GM23338 (cell line): ENCODE measurements around the gene ZNF438. TPM values are rescaled to one million over a fixed set of nuclear protein-coding genes. Genes with fewer than 3 reads are reported as not detected.

ENCODE experiments used
- ATAC-seq: fragments of 200-7000 bp; cut with Tn5 transposase; 3 replicates; pipeline ENCODE4 v1.9.1; 2020
- DNase-seq: peaks from one replicate; pipeline ENCODE4 v3.0.0-alpha.2; 2015; ENCODE audit warnings: low spot score
- H2AFZ ChIP-seq: fragments of 200-600 bp; sonication (generic); 2 replicates; pipeline ENCODE4 v1.8.0; 2016; ENCODE audit warnings: antibody characterized with exemption, mild to moderate bottlenecking, moderate library complexity
- H3F3A ChIP-seq: fragments of 200-600 bp; sonication (generic); replicated peaks from 2 replicates; pipeline ENCODE4 v1.8.0; 2017; ENCODE audit warnings: antibody characterized with exemption, mixed run types, low read depth
- H3K27ac ChIP-seq: fragments of 200-600 bp; sonication (generic); 2 replicates; pipeline ENCODE4 v1.6.1; 2016; ENCODE audit warnings: low read depth
- H3K27me3 ChIP-seq: fragments of 200-600 bp; sonication (generic); 2 replicates; pipeline ENCODE4 v1.8.0; 2016; ENCODE audit warnings: mild to moderate bottlenecking, mixed run types, moderate library complexity; ENCODE audit not compliant: insufficient read depth
- H3K36me3 ChIP-seq: fragments of 200-600 bp; sonication (generic); 2 replicates; pipeline ENCODE4 v1.8.0; 2016; ENCODE audit warnings: mild to moderate bottlenecking; ENCODE audit not compliant: insufficient read depth
- H3K4me1 ChIP-seq: fragments of 200-600 bp; sonication (generic); 2 replicates; pipeline ENCODE4 v1.8.0; 2016; ENCODE audit warnings: mild to moderate bottlenecking, moderate library complexity; ENCODE audit not compliant: insufficient read depth
- H3K4me2 ChIP-seq: fragments of 200-600 bp; sonication (generic); 2 replicates; pipeline ENCODE4 v1.7.1; 2017; ENCODE audit warnings: mixed run types
- H3K4me3 ChIP-seq: fragments of 200-600 bp; sonication (generic); 2 replicates; pipeline ENCODE4 v1.6.1; 2016; ENCODE audit warnings: mixed run types
- H3K79me2 ChIP-seq: fragments of 200-600 bp; sonication (generic); replicated peaks from 2 replicates; pipeline ENCODE4 v1.8.0; 2017; ENCODE audit warnings: mild to moderate bottlenecking; ENCODE audit not compliant: insufficient read depth
- H3K9me2 ChIP-seq: fragments of 200-600 bp; sonication (generic); 2 replicates; pipeline ENCODE4 v1.8.0; 2017; ENCODE audit not compliant: insufficient read depth
- H4K20me1 ChIP-seq: fragments of 200-600 bp; sonication (generic); replicated peaks from 2 replicates; pipeline ENCODE4 v1.8.0; 2017; ENCODE audit warnings: mild to moderate bottlenecking; ENCODE audit not compliant: insufficient read depth
- H3K27ac Mint-ChIP-seq: 2 replicates; pipeline ENCODE4 v1.8.0; 2020; ENCODE audit warnings: inconsistent platforms, mild to moderate bottlenecking, moderate library complexity, mixed read lengths
- H3K27me3 Mint-ChIP-seq: 3 replicates; pipeline ENCODE4 v1.8.0; 2022; ENCODE audit warnings: low read depth, mild to moderate bottlenecking, moderate library complexity, mixed read lengths, inconsistent platforms; ENCODE audit not compliant: insufficient read depth, poor library complexity
- H3K36me3 Mint-ChIP-seq: 3 replicates; pipeline ENCODE4 v1.8.0; 2021; ENCODE audit warnings: low read depth, mild to moderate bottlenecking, inconsistent platforms, moderate library complexity, mixed read lengths
- H3K4me1 Mint-ChIP-seq: 3 replicates; pipeline ENCODE4 v1.8.0; 2020; ENCODE audit warnings: mild to moderate bottlenecking, inconsistent platforms, mixed read lengths
- H3K4me3 Mint-ChIP-seq: 3 replicates; pipeline ENCODE4 v1.8.0; 2021; ENCODE audit warnings: moderate library complexity, mild to moderate bottlenecking, inconsistent platforms, mixed read lengths
- H3K9me3 Mint-ChIP-seq: 3 replicates; pipeline ENCODE4 v1.8.0; 2020; ENCODE audit warnings: moderate library complexity, mild to moderate bottlenecking, inconsistent platforms, mixed read lengths
- EZH2 ChIP-seq: fragments of 200-600 bp; sonication (generic); IDR thresholded peaks from one replicate; pipeline ENCODE4 v1.8.0; 2017; ENCODE audit warnings: antibody characterized with exemption, mild to moderate bottlenecking, low read depth; ENCODE audit not compliant: unreplicated experiment
- JUNB ChIP-seq: IDR thresholded peaks from one replicate; pipeline ENCODE4 v1.6.1; 2016; ENCODE audit warnings: antibody characterized with exemption; ENCODE audit not compliant: unreplicated experiment
- NANOG ChIP-seq: IDR thresholded peaks from 2 replicates; pipeline ENCODE4 v1.6.1; 2016; ENCODE audit warnings: antibody characterized with exemption, borderline replicate concordance
- REST ChIP-seq: IDR thresholded peaks from one replicate; pipeline ENCODE4 v1.6.1; 2018; ENCODE audit warnings: antibody characterized with exemption; ENCODE audit not compliant: unreplicated experiment
- STAT1 ChIP-seq: IDR thresholded peaks from one replicate; pipeline ENCODE4 v1.6.1; 2016; ENCODE audit warnings: antibody characterized with exemption; ENCODE audit not compliant: unreplicated experiment
- ZNF114 ChIP-seq: fragments of 250-450 bp; sonication (Bioruptor Pico); IDR thresholded peaks from 2 replicates; pipeline ENCODE4 v1.5.0; 2020; ENCODE audit warnings: mild to moderate bottlenecking, moderate library complexity
- ZNF331 ChIP-seq: fragments of 250-450 bp; sonication (Bioruptor Pico); IDR thresholded peaks from 2 replicates; pipeline ENCODE4 v1.5.0; 2020; ENCODE audit warnings: low read depth, mild to moderate bottlenecking, moderate library complexity
- polyA plus RNA-seq: library from polyadenylated mRNA; unstranded; fragments of >200 nt; fragmentation: Nextera tagmentation; extraction: Ambion mirVana; gene quantifications from 2 replicates; pipeline ENCODE4 v1.2.1, GENCODE V29; 2016
- total RNA-seq: library from RNA; depleted of rRNA; stranded (reverse); fragments of >200 nt; shearing (Covaris generic); gene quantifications from 2 replicates; pipeline ENCODE4 v1.2.3, GENCODE V29; 2014
- TF ChIP-seq, protein P1 (sequence below), 2 experiments: fragments of 200-600 bp in 1 of 2; sonication (generic) in 1 of 2; conservative IDR thresholded peaks; 2 replicates each; pipeline versions ENCODE4 v1.5.1 to v1.6.1; 2016 to 2017; ENCODE audit warnings: antibody characterized with exemption in 2 of 2, low read depth in 2 of 2, mild to moderate bottlenecking in 2 of 2, moderate library complexity in 1 of 2
- TF ChIP-seq, protein P2 (sequence below): IDR thresholded peaks from 2 replicates; pipeline ENCODE4 v1.6.1; 2016; ENCODE audit warnings: antibody characterized with exemption

ZNF438 gene
- total and polyA plus RNA-seq, 2 experiments from 2014 or later: 0.91 to 0.94 TPM

DNA sequence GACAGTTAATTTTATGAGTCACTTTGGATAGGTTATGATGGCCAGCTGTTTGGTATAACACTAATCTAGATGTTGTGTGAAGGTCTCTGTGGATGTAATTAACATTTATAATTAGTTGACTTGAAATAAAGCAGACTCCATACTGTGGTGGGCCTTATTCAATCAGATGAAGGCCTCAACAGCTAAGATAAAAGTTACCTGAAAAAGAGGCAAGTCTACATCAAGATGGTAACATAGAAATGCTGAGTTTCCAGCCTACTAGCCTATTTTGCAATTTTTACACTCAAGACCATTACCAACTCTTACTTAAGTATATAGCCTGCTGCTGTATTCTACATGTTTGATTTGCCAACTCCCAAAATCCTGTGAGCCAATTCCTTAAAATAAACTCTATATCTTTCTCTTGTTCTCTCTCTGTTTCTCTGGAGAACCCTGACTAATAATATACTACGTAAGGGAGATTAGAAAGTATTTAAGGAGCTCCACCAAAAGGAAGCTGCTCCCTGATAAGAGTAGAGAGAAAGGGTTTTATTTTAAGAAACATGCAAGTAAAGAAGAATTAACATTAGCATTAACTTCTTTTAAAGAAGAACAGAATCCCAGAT lies 42.7 kb downstream of the ZNF438 start:
- Histone ChIP-seq H3K4me2 (no peak overlapping the region), H3K27ac (no peak overlapping the region), H3K27me3 (no peaks in the 10 kb centered on the region), H3K4me1 (no peaks in the 10 kb centered on the region), H3K36me3 (no peaks in the 10 kb centered on the region), H3K79me2 (no peaks in the 10 kb centered on the region), H3F3A (no peaks in the 10 kb centered on the region), H3K4me3 (no peak overlapping the region), H3K9me2 (no peaks in the 10 kb centered on the region), H2AFZ (no peak overlapping the region), H4K20me1 (no peaks in the 10 kb centered on the region)
- no peaks in the 10 kb centered on the region for H3K4me1 Mint-ChIP-seq
- ATAC-seq (no peak), DNase-seq (no peak)
- H3K4me3 Mint-ChIP-seq: no peak overlapping the region
- peaks cover 11% of the 10 kb centered on the region; the same call in 2 of the 3 replicates for H3K36me3 Mint-ChIP-seq
- H3K27ac Mint-ChIP-seq: no peak overlapping the region
- H3K9me3 Mint-ChIP-seq: peaks cover 13% of the 10 kb centered on the region
- peaks cover under 1% of the 10 kb centered on the region for H3K27me3 Mint-ChIP-seq
- TF ChIP-seq ZNF331 (CRISPR knock-in tag): no peak
- no peak for TF ChIP-seq ZNF114 (CRISPR knock-in tag)
- TF ChIP-seq REST: no peak
- TF ChIP-seq, protein P1, sequence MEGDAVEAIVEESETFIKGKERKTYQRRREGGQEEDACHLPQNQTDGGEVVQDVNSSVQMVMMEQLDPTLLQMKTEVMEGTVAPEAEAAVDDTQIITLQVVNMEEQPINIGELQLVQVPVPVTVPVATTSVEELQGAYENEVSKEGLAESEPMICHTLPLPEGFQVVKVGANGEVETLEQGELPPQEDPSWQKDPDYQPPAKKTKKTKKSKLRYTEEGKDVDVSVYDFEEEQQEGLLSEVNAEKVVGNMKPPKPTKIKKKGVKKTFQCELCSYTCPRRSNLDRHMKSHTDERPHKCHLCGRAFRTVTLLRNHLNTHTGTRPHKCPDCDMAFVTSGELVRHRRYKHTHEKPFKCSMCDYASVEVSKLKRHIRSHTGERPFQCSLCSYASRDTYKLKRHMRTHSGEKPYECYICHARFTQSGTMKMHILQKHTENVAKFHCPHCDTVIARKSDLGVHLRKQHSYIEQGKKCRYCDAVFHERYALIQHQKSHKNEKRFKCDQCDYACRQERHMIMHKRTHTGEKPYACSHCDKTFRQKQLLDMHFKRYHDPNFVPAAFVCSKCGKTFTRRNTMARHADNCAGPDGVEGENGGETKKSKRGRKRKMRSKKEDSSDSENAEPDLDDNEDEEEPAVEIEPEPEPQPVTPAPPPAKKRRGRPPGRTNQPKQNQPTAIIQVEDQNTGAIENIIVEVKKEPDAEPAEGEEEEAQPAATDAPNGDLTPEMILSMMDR (conservative IDR thresholded peaks at IDR 0.05; ENCODE audit: low read depth in 2 of 2): no peak
- no peak for TF ChIP-seq NANOG
- TF ChIP-seq, protein P2, sequence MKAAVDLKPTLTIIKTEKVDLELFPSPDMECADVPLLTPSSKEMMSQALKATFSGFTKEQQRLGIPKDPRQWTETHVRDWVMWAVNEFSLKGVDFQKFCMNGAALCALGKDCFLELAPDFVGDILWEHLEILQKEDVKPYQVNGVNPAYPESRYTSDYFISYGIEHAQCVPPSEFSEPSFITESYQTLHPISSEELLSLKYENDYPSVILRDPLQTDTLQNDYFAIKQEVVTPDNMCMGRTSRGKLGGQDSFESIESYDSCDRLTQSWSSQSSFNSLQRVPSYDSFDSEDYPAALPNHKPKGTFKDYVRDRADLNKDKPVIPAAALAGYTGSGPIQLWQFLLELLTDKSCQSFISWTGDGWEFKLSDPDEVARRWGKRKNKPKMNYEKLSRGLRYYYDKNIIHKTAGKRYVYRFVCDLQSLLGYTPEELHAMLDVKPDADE: no peak
- TF ChIP-seq JUNB: no peak
- no peak for TF ChIP-seq EZH2
- TF ChIP-seq STAT1: no peak
